HG03196 (cell line): ENCODE results near the gene L3MBTL1.

ENCODE experiments used
- ATAC-seq: cut with Tn5 transposase; IDR thresholded peaks from one replicate; pipeline ENCODE4 v1.9.1; 2021; ENCODE audit not compliant: unreplicated experiment

Gene L3MBTL1

GRCh38 chr20:43558412-43559146 is 51.1 kb downstream of the L3MBTL1 start, which contains the start of gene SGK2:
SGK2 (plus strand) TSS chr20:43559027; CDS start chr20:43566496, 7,469 bp downstream.
- no peak for ATAC-seq

DNA sequence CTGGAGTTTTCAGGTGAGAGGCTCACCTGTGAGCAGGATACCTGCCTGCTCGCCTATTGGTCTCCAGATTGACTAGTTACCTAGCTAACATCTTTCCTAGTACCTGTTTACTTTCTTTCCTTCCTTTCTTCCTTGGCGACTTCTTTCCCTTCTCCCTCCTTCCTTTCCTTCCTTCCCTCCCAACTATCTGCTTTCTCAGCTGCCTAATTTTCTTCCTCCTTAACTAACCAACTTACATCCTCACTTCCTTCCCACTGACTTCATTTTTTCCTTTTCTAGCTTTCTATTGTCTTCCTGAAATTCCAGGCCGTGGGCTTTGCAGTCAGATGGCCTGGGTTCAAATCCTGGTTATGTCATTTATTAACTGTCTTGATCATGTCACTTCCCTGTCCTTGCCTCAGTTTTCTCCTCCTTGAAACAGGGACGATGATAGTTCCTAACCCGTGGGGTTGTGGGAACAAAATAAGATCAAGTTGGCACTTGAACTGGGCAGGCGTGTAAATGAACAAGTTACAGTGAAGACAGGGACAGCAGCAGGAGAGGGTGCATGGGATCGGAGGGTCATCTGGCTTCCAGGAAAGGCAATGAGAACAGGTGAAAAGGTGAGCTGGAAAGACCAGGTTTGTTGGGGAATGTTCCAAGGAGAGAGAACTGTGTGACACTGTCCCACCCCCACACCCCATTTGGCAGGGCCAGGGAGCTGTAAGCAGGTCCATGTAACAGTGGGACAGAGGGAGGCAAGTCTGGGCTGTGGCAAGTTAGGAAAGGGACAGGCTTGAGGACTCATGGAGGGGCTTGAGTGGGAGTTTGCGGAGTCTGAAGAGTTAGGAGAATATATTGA is 51.9 kb downstream of the L3MBTL1 start:
- no peak for ATAC-seq

- no peak for ATAC-seq
Measured at GRCh38 chr20:43560974-43561373, 53.5 kb downstream of the L3MBTL1 start.

- ATAC-seq, result no peak
Measured at GRCh38 chr20:43563429-43563828, 55.9 kb downstream of the L3MBTL1 start.

DNA sequence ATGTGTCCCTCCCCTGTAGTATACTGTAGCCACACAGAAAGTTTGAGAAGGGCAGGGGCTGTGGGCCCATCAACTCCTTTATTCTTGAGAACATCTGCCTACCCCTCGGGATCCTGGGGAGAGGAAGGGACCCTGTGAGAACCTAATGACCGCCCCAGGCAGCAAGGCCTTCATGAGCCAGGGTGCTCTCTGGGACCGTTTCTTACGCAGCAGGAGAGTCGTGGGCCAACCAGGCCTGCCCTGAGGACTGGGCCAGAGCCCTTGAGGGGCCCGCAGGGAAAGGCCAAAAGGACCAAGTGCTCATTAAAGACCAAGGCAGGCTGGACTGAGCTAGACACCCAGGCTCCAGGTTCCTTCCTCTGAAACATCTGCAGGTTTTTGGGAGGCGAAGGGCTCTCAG is 56.5 kb downstream of the L3MBTL1 start:
- ATAC-seq, result no peak

- no peak for ATAC-seq
Measured at GRCh38 chr20:43564455-43564854, 57.0 kb downstream of the L3MBTL1 start.

GRCh38 chr20:43564993-43565757 is 57.7 kb downstream of the L3MBTL1 start:
- no peak for ATAC-seq

DNA sequence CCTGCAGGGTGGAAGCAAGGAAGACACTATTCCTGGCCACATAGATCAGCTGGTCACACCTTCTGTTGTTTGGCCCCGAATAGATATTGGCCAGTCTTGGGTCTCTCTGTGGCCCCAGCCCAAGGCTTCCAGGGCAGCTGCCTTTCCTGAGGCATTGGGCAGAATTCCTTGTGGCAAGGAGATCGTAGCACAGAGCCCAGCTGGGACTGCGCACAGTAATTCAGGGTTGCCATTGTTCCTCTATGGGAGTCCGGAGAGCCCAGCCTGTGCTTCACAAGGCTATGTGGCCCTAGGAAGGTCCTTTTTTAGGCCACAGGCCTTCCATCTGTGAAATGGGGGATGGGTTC is 58.2 kb downstream of the L3MBTL1 start:
- ATAC-seq, result no peak

- no peak for ATAC-seq
Measured at GRCh38 chr20:43567477-43567876, 60.0 kb downstream of the L3MBTL1 start.

- no peak for ATAC-seq
Measured at GRCh38 chr20:43568706-43569105, 61.2 kb downstream of the L3MBTL1 start.

GRCh38 chr20:43569282-43569681 is 61.8 kb downstream of the L3MBTL1 start:
- ATAC-seq, result no peak

DNA sequence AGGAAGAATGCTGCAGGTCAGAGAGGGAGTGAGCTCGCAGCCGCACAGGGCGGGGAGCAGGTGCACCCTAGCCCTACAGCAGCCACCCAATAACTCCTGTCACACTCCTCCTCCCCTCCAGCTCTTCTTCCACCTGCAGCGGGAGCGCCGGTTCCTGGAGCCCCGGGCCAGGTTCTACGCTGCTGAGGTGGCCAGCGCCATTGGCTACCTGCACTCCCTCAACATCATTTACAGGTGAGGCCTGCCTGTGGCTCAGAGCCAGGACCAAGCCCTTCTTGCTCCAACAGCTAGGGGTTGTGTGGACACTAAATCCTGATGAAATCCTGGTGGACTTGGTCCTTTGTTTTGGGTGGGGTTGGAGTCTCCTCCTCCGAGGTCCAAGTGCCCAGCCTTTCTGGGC is 63.0 kb downstream of the L3MBTL1 start:
- no peak for ATAC-seq

GRCh38 chr20:43571310-43571709 is 63.8 kb downstream of the L3MBTL1 start:
- no peak for ATAC-seq

DNA sequence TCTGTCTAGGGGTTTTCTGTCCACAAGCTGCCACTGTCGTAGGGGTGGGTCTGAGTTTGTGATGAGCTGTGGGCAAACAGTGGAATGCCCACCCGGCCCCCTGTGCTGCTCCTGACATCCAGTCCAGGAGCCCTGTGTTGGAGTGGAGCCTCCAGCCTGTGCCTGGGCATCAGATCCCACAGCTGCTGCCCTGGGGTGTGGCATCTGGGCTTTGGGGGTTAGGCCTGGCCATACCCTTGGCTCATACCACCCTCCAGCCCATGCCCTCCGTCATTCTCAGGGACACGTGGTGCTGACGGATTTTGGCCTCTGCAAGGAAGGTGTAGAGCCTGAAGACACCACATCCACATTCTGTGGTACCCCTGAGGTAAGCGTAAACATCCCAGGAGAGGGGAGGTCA is 64.3 kb downstream of the L3MBTL1 start:
- no peak for ATAC-seq

DNA sequence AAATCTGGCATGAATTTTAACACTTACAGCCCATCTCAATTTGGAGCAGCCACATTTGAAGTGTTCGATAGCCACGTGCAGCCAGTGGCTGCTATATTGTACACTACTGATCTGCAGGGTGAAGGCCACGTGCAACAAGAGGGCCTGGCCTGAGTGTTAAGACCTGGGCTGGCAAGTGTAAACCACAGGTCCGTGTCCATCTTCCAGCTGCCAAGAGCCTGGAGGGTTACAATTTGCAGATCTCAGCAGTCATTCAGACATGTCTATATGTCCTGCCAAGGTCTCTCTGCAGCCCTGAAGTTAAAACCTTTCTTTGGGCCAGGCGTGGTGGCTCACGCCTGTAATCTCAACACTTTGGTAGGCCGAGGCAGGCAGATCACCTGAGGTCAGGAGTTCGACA is 65.4 kb downstream of the L3MBTL1 start:
- ATAC-seq, result no peak

DNA sequence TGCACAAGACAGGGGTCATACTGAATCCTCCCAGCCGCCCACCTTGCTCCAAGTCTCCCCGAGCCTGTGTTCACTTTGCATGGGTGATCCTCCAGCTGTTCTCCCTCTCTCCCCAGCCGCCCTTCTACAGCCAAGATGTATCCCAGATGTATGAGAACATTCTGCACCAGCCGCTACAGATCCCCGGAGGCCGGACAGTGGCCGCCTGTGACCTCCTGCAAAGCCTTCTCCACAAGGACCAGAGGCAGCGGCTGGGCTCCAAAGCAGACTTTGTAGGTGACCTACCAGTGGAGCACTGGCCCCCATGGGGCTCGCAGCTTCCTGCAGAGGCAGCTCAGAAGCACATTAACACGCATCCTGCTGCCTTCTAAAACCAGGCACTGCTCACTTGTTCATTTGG is 68.6 kb downstream of the L3MBTL1 start:
- no peak for ATAC-seq

- ATAC-seq, result no peak
Measured at GRCh38 chr20:43579861-43580793, 72.6 kb downstream of the L3MBTL1 start.

DNA sequence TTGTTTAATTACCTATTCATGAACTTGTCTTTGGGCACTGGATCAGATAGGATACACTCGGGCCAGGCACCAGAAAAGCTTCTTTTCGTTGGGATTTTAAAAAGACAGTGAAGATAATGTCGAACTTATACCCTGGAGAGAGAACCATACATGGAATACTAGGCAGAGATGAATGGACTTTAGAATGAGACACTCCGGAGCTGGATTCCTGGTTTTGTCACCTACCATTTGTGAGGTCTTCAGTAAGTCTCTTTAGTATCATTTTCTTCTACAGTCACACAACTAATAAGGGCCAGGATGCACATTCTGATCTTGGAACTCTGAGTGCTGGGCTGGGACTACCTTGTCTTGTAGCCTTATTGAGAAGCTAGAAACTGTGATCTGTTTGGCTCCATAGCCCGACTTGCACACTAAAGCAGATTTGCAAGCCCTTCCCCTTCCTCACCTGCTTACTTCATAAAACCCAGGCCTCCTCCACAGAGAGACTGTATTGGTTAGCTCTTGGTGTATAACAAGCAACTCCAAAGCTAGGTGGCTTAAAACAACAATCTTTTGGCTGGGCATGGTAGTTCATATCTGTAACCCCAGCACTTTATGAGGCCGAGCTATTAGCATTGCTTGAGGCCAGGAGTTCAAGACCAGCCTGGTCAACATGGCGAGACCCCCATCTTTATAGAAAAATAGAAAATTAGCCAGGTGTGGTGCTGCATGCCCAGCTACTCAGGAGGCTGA is 75.8 kb downstream of the L3MBTL1 start:
- no peak for ATAC-seq

- no peak for ATAC-seq
Measured at GRCh38 chr20:43583982-43584432, 76.5 kb downstream of the L3MBTL1 start.
